Heart left ventricle (tissue), 16 donors: Measurements from ENCODE around the gene SKI. TPM values are rescaled to one million over a fixed set of nuclear protein-coding genes. Genes with fewer than 3 reads are reported as not detected.

ENCODE experiments used
- ATAC-seq, 4 donors: fragments of 200-7000 bp; cut with Tn5 transposase; one replicate each; pipeline ENCODE4 v1.9.1; 2020 to 2022; ENCODE audit warnings: moderate library complexity in 4 of 4, mild to moderate bottlenecking in 3 of 4, moderate number of reproducible peaks in 1 of 4
- DNase-seq, 5 donors: peaks; one replicate each; pipeline ENCODE4 v3.0.0-alpha.2; 2020
- H3K27ac ChIP-seq, 12 donors: fragments of 200-600 bp; sonication (generic) in 4 of 12; one replicate each; pipeline versions ENCODE4 v1.5.0 to v1.8.0; 2016 to 2022; ENCODE audit warnings: mild to moderate bottlenecking in 2 of 12
- H3K27me3 ChIP-seq, 9 donors: fragments of 200-600 bp; sonication (generic) in 2 of 9; one replicate each; pipeline versions ENCODE4 v1.5.1 to v1.8.0; 2016 to 2022; ENCODE audit warnings: mild to moderate bottlenecking in 3 of 9
- H3K36me3 ChIP-seq, 9 donors: fragments of 200-600 bp; sonication (generic) in 2 of 9; one replicate each; pipeline versions ENCODE4 v1.5.0 to v1.8.0; 2018 to 2022; ENCODE audit warnings: mild to moderate bottlenecking in 2 of 9
- H3K4me1 ChIP-seq, 12 donors: fragments of 200-600 bp; sonication (generic) in 4 of 12; one replicate each; pipeline versions ENCODE4 v1.5.0 to v1.8.0; 2016 to 2022; ENCODE audit warnings: mild to moderate bottlenecking in 3 of 12
- H3K4me3 ChIP-seq, 12 donors: fragments of 200-600 bp; sonication (generic) in 4 of 12; one replicate each; pipeline versions ENCODE4 v1.5.0 to v1.8.0; 2017 to 2022; ENCODE audit warnings: mild to moderate bottlenecking in 9 of 12, moderate library complexity in 4 of 12
- H3K9me3 ChIP-seq, 12 donors: fragments of 200-600 bp; sonication (generic) in 4 of 12; one replicate each; pipeline versions ENCODE4 v1.5.0 to v1.8.0; 2016 to 2022; ENCODE audit warnings: mild to moderate bottlenecking in 1 of 12
- POLR2A ChIP-seq, 2 donors: fragments of 450-650 bp; IDR thresholded peaks; one replicate each; pipeline ENCODE4 v1.6.1; 2017; ENCODE audit warnings: antibody characterized with exemption in 2 of 2, mild to moderate bottlenecking in 2 of 2, moderate library complexity in 2 of 2
- WGBS, 4 donors: extraction: QIAGEN DNeasy Blood & Tissue Kit in 2 of 4; methylation state at CpG; one replicate each; pipeline versions ENCODE4 v1.1.5 to v1.1.7; 2013 to 2018; 5-methylcytosine and 5-hydroxymethylcytosine counted together
- intact Hi-C, 10 donors: fragments of 100-400 bp; cut with DNase I; formaldehyde crosslinking; loops; one replicate each; pipeline versions ENCODE4 v1.11.1 to v1.14.2; 2022
- polyA plus RNA-seq, 2 donors: library from polyadenylated mRNA; stranded (reverse); fragments of 200-250 nt; gene quantifications; one replicate each; pipeline ENCODE4 v1.2.3, GENCODE V29; 2013
- total RNA-seq, 9 donors: library from RNA; depleted of rRNA in 2 of 9; stranded (reverse); fragments of >200 nt in 2 of 9; fragmentation: NEBNext Ultra II Directional in 3 of 9; extraction: Animal tissue kit (Norgen Biotek cat#: 25700) in 3 of 9; gene quantifications; one replicate each; pipeline versions ENCODE4 v1.1.0 to v1.2.4, GENCODE V29; 2016 to 2023
- TF ChIP-seq, protein P1 (sequence below), 12 donors: fragments of 200-600 bp; sonication (generic) in 4 of 12; IDR thresholded peaks; one replicate each; pipeline versions ENCODE4 v1.5.0 to v1.8.0; 2018 to 2022; ENCODE audit warnings: antibody characterized with exemption in 12 of 12, mild to moderate bottlenecking in 5 of 12
- donor health status: ischemic (EF 13 %, LVEDD 7.1; RV severe dilation, severe dysfunction).
- donor health status: healthy with polysubstance abuse.
- donor health status: DM: no; HTN: yes; CAD: no.
- donor health status: DM: no; HTN: no; CAD: no.
- donor health status: ischemic (EF 25% LVEDD 6.9; RV normal size, moderate dysfunction).
- donor health status: ischemic (EF 25% LVEDD 5.7; RV mildly dilated, moderate dysfunction).
- donor health status: healthy.
- donor health status: DM: yes; HTN: yes; CAD: no.
- donor health status: ischemic (EF 35%, LVEDD 5.7; RV mildly dilated, moderate dysfunction).
- donor health status: nonischemic (EF 11% LVEDD 7.7; RV severe dilation, severe dysfunction).
- donor health status: DM: yes; HTN: yes; CAD: no.
- donor health status: PGD.
- donor health status: ischemic (EF 29% LVEDD 5.4; RV normal size, mild dysfunction).
- donor health status: nonischemic (EF 23%, LVEDD 6.1; RV moderate dilation, normal function).

SKI gene
- total and polyA plus RNA-seq, 11 donors = 16.9 to 52.7 (median 38.9) TPM

DNA sequence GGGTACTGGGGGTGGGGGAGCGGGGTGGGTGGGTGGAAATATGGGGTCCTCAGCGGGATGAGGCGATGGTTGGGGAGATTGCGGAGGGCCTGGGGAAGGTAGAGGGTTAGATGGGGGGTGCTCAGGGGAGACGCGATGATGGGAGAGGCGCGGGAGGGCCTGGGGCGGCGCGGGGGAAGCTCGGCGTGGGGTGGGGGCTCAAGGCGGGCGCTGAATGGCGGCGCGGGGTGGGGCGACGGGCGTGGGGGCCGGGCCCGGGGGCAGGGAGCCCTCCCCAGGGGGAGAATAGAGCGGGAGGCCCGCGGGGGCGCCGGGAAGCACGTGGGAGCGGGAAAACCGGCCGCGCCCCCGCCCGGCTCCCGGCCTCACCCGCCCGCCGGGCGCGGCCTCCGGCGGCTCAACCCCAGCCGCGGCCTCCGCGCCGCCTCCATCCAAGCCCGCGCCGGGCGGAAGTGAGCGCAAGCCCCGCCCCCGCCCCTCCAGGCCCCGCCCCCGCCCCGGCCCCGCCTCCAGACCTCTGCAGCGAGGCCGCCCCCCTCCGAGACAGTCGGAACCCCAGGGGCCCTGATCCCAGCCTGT lies 33.7 kb upstream of the SKI start, which contains the start of gene FAAP20:
Gene FAAP20, minus strand, starts transcription at position 454 of the 579 bp plus-strand sequence. Its CDS starts 23 bp downstream, at position 431.
- WGBS, 4 donors = 3 to 15% (median 4%) methylated on average over 14 to 63 of the region's 63 CpGs
- H3K9me3 ChIP-seq = no peaks in the 10 kb centered on the region
- TF ChIP-seq, protein P1, sequence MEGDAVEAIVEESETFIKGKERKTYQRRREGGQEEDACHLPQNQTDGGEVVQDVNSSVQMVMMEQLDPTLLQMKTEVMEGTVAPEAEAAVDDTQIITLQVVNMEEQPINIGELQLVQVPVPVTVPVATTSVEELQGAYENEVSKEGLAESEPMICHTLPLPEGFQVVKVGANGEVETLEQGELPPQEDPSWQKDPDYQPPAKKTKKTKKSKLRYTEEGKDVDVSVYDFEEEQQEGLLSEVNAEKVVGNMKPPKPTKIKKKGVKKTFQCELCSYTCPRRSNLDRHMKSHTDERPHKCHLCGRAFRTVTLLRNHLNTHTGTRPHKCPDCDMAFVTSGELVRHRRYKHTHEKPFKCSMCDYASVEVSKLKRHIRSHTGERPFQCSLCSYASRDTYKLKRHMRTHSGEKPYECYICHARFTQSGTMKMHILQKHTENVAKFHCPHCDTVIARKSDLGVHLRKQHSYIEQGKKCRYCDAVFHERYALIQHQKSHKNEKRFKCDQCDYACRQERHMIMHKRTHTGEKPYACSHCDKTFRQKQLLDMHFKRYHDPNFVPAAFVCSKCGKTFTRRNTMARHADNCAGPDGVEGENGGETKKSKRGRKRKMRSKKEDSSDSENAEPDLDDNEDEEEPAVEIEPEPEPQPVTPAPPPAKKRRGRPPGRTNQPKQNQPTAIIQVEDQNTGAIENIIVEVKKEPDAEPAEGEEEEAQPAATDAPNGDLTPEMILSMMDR (IDR thresholded peaks at IDR 0.05) = no peak
- peak in 1 of 2 donors; percentile 11 for TF ChIP-seq POLR2A (IDR thresholded peaks at IDR 0.05)
- peak; percentile 6 to 67 (median 40) for ATAC-seq
- no peaks in the 10 kb centered on the region for H3K36me3 ChIP-seq
- DNase-seq = peak in 2 of 5 donors; percentile 79 to 82
- intact Hi-C loops = loop anchor here in 7 of 10 donors (2.0 to 10.0 kb wide), 6 partner anchors 120 to 1710 kb away; partner anchors contain the start of genes PANK4 (in 3 of the 7) and C1orf174 (in 1 of the 7)
- no peaks in the 10 kb centered on the region for H3K27me3 ChIP-seq
- H3K4me3 ChIP-seq = peak within 1 kb of the TSS; percentile 51 to 88 (median 73)
- peak within 1 kb of the TSS; percentile 82 to 98 (median 95) for H3K27ac ChIP-seq
- H3K4me1 ChIP-seq = peaks cover 6 to 65% (median 51%) of the 10 kb centered on the region in 12 donors

DNA sequence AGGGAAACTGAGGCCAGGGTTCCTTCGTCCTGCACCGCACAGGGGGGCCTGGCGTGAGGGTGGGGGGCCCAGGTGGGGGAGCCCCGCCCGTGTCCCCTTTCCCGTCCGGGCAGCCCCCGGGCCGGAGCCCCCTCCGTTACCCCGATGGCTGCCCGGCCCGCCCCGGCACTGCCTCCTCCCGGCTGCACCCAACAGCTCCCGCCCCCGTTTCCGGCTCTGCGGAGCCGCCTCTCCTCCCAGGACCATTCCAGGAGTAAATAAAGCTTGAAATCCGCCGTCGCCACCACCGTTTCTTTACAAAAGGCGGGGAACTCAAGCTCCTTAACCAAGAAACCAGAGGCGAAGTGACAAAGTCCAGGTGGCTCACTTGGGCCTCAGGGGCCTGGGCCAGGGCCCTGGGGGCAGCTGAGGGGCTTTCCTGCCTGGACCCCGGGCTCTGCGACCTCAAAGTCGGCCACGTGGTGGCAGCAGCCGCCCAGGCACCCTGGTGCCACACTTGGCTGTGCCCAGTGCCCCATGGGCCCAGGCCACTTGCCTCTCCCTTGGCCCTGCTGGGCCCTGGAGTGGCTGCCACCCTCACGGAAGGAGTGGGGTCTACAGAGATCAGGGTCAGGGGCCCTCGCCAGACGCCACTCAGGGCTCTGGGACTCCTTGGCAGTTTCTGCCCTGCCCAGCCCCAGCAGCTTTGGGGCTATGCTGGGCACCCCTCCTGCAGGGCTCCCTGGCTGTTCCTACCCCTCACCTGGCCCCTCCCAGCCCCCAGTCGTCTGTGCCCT lies 33.0 kb upstream of the SKI start:
- intact Hi-C loops = loop anchor here (1.0 to 10.0 kb wide), 11 partner anchors 37 to 1710 kb away; partner anchors contain the start of genes PANK4 (in 3 of the 10) and C1orf174 (in 1 of the 10)
- peaks cover 6 to 67% (median 54%) of the 10 kb centered on the region in 12 donors for H3K4me1 ChIP-seq
- TF ChIP-seq, protein P1 (IDR thresholded peaks at IDR 0.05) = peak; percentile 85 to 98 (median 96)
- peak in 1 of 2 donors; percentile 31 for TF ChIP-seq POLR2A (IDR thresholded peaks at IDR 0.05)

DNA sequence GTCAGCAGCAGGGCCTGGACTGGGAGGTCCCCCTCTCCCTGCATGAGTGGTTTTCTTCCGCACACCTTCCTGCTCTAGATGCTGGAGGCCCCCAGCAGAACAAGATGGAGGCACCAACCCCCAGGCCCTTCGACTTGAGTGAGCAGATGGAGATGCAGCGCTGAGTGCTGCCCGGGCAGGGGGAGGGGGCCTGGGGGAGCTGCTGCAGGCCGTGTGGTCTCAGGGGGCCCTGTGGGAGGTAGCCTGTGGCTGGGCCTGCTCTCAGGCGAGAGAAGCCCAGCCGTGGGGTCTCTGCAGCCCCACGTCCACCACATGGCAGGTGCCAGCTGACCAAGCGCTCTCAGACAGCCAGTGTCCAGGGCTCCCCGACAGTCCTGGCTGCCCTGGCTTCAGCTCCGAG lies 32.3 kb upstream of the SKI start:
- Histone ChIP-seq H3K9me3 (no peaks in the 10 kb centered on the region), H3K27me3 (no peaks in the 10 kb centered on the region), H3K27ac (peak overlapping the region; percentile 82 to 98 (median 95)), H3K4me3 (peak overlapping the region in 2 of 12 donors; percentile 71 to 78), H3K36me3 (no peaks in the 10 kb centered on the region), H3K4me1 (peaks cover 0 to 67% (median 53%) of the 10 kb centered on the region in 12 donors)
- intact Hi-C loops = loop anchor here (1.0 to 10.0 kb wide), 10 partner anchors 37 to 1709 kb away; partner anchors contain the start of genes PANK4 (in 2 of the 10) and C1orf174 (in 1 of the 10)
- DNase-seq (no peak), ATAC-seq (no peak)
- no peak for TF ChIP-seq POLR2A (IDR thresholded peaks at IDR 0.05)
- TF ChIP-seq, protein P1 (IDR thresholded peaks at IDR 0.05) = no peak
- WGBS, 4 donors = 67 to 79% (median 76%) methylated on average over 4 to 11 of the region's 11 CpGs

More for the DNA sequence above, 33.0 kb upstream of the SKI start:
- DNase-seq (peak; percentile 92 to 95 (median 94)), ATAC-seq (peak; percentile 62 to 79 (median 76))
- WGBS, 4 donors = 0 to 2% (median 2%) methylated on average over 19 to 35 of the region's 35 CpGs
- Histone ChIP-seq H3K27me3 (no peaks in the 10 kb centered on the region), H3K36me3 (no peaks in the 10 kb centered on the region), H3K4me3 (peak overlapping the region; percentile 51 to 88 (median 73)), H3K9me3 (no peaks in the 10 kb centered on the region), H3K27ac (peak overlapping the region; percentile 82 to 98 (median 95))
